DND-41 (cell line): ENCODE data around the gene WNK1.

Experiments used
- ATAC-seq: fragments of 200-7000 bp; cut with Tn5 transposase; 3 replicates; pipeline ENCODE4 v1.9.1; 2021; ENCODE audit warnings: low read depth; ENCODE audit not compliant: insufficient read depth
- DNase-seq: peaks from one replicate; pipeline ENCODE4 v3.0.0-alpha.2; 2020
- H2AFZ ChIP-seq: 2 replicates; pipeline ENCODE4 v1.6.0; 2012; ENCODE audit warnings: low read depth, low read length
- H3K27ac ChIP-seq: 2 replicates; pipeline ENCODE4 v1.5.1; 2012; ENCODE audit warnings: low read length, inconsistent platforms
- H3K27me3 ChIP-seq: fragments of 200-600 bp; sonication (generic); 2 replicates; pipeline ENCODE4 v1.6.0; 2012; ENCODE audit warnings: low read length, mild to moderate bottlenecking, inconsistent platforms; ENCODE audit not compliant: insufficient read depth, poor library complexity
- H3K36me3 ChIP-seq: 2 replicates; pipeline ENCODE4 v1.5.1; 2012; ENCODE audit warnings: low read length, inconsistent platforms; ENCODE audit not compliant: insufficient read depth
- H3K4me1 ChIP-seq: 2 replicates; pipeline ENCODE4 v1.5.1; 2012; ENCODE audit warnings: mild to moderate bottlenecking, low read length; ENCODE audit not compliant: insufficient read depth
- H3K4me2 ChIP-seq: 2 replicates; pipeline ENCODE4 v1.6.0; 2012; ENCODE audit warnings: mild to moderate bottlenecking, moderate library complexity, low read length, inconsistent platforms; ENCODE audit not compliant: insufficient read depth
- H3K4me3 ChIP-seq, 2 experiments: fragments of 200-600 bp in 1 of 2; shearing (Covaris generic) in 1 of 2; 2 replicates each; pipeline ENCODE4 v1.5.1; 2012 to 2016; ENCODE audit warnings: inconsistent platforms in 2 of 2, low read length in 2 of 2, mild to moderate bottlenecking in 2 of 2, low read depth in 1 of 2, moderate library complexity in 1 of 2
- H3K79me2 ChIP-seq: 2 replicates; pipeline ENCODE4 v1.6.0; 2012; ENCODE audit warnings: low read length, inconsistent platforms; ENCODE audit not compliant: insufficient read depth
- H3K9ac ChIP-seq: 2 replicates; pipeline ENCODE4 v1.6.0; 2012; ENCODE audit warnings: low read depth, mild to moderate bottlenecking, inconsistent platforms, low read length, moderate library complexity
- H3K9me3 ChIP-seq: 2 replicates; pipeline ENCODE4 v1.5.1; 2012; ENCODE audit warnings: low read length, moderate library complexity, mild to moderate bottlenecking, inconsistent platforms; ENCODE audit not compliant: insufficient read depth, severe bottlenecking
- H4K20me1 ChIP-seq: 2 replicates; pipeline ENCODE4 v1.6.0; 2012; ENCODE audit warnings: low read length; ENCODE audit not compliant: insufficient read depth
- EZH2 ChIP-seq: IDR thresholded peaks from 3 replicates; pipeline ENCODE4 v1.6.1; 2012; ENCODE audit warnings: borderline replicate concordance, low read depth, mild to moderate bottlenecking, moderate library complexity, low read length, inconsistent platforms; ENCODE audit not compliant: severe bottlenecking
- TF ChIP-seq, protein P1 (sequence below): IDR thresholded peaks from 2 replicates; pipeline ENCODE4 v1.5.1; 2012; ENCODE audit warnings: borderline replicate concordance, low read length, moderate library complexity, mild to moderate bottlenecking; ENCODE audit not compliant: poor library complexity, severe bottlenecking; ENCODE audit errors: extremely low read depth

Gene WNK1

DNA sequence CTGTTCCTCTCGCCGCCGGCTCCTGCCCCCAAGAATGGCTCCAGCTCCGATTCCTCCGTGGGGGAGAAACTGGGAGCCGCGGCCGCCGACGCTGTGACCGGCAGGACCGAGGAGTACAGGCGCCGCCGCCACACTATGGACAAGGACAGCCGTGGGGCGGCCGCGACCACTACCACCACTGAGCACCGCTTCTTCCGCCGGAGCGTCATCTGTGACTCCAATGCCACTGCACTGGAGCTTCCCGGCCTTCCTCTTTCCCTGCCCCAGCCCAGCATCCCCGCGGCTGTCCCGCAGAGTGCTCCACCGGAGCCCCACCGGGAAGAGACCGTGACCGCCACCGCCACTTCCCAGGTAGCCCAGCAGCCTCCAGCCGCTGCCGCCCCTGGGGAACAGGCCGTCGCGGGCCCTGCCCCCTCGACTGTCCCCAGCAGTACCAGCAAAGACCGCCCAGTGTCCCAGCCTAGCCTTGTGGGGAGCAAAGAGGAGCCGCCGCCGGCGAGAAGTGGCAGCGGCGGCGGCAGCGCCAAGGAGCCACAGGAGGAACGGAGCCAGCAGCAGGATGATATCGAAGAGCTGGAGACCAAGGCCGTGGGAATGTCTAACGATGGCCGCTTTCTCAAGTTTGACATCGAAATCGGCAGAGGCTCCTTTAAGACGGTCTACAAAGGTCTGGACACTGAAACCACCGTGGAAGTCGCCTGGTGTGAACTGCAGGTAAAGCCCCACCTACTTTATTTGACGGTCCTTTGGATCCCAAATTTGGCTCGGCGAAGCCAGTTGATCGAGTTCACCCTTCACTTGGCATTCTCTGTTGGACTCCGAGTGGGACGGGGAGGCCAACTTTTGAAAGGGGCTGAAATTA is 1.5 kb downstream of the WNK1 start:
- ATAC-seq (no peak), DNase-seq (peak; percentile 42)
- Histone ChIP-seq H3K27ac (peak overlapping the region; percentile 91), H3K4me2 (peak overlapping the region; percentile 89), H3K9ac (peak overlapping the region; percentile 84), H3K4me3 (peak overlapping the region; percentile 75 to 81), H3K9me3 (no peaks in the 10 kb centered on the region), H3K4me1 (peaks cover 59% of the 10 kb centered on the region), H4K20me1 (peaks cover 54% of the 10 kb centered on the region), H2AFZ (no peak overlapping the region), H3K79me2 (peaks cover 75% of the 10 kb centered on the region), H3K36me3 (peaks cover 25% of the 10 kb centered on the region), H3K27me3 (no peaks in the 10 kb centered on the region)
- TF ChIP-seq, protein P1, sequence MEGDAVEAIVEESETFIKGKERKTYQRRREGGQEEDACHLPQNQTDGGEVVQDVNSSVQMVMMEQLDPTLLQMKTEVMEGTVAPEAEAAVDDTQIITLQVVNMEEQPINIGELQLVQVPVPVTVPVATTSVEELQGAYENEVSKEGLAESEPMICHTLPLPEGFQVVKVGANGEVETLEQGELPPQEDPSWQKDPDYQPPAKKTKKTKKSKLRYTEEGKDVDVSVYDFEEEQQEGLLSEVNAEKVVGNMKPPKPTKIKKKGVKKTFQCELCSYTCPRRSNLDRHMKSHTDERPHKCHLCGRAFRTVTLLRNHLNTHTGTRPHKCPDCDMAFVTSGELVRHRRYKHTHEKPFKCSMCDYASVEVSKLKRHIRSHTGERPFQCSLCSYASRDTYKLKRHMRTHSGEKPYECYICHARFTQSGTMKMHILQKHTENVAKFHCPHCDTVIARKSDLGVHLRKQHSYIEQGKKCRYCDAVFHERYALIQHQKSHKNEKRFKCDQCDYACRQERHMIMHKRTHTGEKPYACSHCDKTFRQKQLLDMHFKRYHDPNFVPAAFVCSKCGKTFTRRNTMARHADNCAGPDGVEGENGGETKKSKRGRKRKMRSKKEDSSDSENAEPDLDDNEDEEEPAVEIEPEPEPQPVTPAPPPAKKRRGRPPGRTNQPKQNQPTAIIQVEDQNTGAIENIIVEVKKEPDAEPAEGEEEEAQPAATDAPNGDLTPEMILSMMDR: peak; percentile 15
- TF ChIP-seq EZH2: no peak

GRCh38 chr12:754473-754820 is 2.1 kb downstream of the WNK1 start:
- ATAC-seq (no peak), DNase-seq (no peak)
- Histone ChIP-seq H3K27me3 (no peaks in the 10 kb centered on the region), H3K36me3 (peaks cover 28% of the 10 kb centered on the region), H3K27ac (peak overlapping the region; percentile 91), H3K9me3 (no peaks in the 10 kb centered on the region), H3K4me3 (peak overlapping the region; percentile 75 to 81; a peak in 3 of 4 replicates), H3K4me1 (peaks cover 59% of the 10 kb centered on the region), H4K20me1 (peaks cover 57% of the 10 kb centered on the region), H3K9ac (peak overlapping the region; percentile 84), H2AFZ (no peak overlapping the region), H3K79me2 (peaks cover 81% of the 10 kb centered on the region), H3K4me2 (peak overlapping the region; percentile 89)
- no peak for TF ChIP-seq EZH2

DNA sequence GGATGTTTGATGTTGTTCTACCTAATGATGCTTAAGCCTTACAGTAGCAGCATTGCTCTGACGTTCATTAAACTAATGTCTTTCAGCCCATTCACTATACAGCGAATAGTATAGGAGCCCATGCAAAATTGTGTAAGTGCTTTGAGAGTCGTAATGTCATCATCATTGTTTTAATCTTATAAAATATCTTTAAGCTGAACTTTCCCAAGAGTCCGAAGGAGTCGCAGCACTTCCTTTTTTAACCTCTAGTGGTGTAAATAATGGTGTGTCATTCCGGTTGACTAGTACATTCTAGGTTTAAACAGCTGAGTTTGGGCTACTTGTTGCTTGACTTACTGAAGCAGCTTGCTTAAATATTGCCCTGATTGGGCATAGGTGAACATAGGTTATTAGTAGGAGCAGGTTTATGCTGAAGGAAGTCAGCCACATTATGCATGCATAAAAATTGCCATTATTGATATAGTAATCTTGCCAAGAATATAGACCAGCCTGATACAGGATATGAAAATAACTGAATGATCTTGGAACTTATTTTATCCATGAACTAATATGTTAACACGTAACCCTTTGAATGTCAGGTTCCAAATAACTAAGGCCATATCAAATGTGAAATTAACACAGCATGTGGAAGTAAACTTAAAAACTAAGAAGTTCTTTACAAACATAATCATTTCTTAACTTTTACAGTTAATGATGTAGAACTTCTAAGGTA is 2.6 kb downstream of the WNK1 start:
- TF ChIP-seq, protein P1: peak; percentile 70
- no peak for TF ChIP-seq EZH2
- Histone ChIP-seq H3K9ac (peak overlapping the region; percentile 84), H3K27ac (peak overlapping the region; percentile 49), H3K4me3 (peak overlapping the region; percentile 75 to 81), H3K79me2 (peaks cover 86% of the 10 kb centered on the region), H3K36me3 (peaks cover 29% of the 10 kb centered on the region), H4K20me1 (peaks cover 62% of the 10 kb centered on the region), H2AFZ (no peak overlapping the region), H3K4me1 (peaks cover 59% of the 10 kb centered on the region), H3K9me3 (no peaks in the 10 kb centered on the region), H3K4me2 (peak overlapping the region; percentile 89), H3K27me3 (no peaks in the 10 kb centered on the region)
- ATAC-seq (no peak), DNase-seq (no peak)

GRCh38 chr12:759628-760027 is 7.2 kb downstream of the WNK1 start:
- Histone ChIP-seq H3K79me2 (peaks cover 100% of the 10 kb centered on the region), H3K27me3 (no peaks in the 10 kb centered on the region), H2AFZ (no peak overlapping the region), H3K9me3 (no peaks in the 10 kb centered on the region), H3K27ac (no peak overlapping the region), H3K4me3 (peak overlapping the region in 1 of 2 experiments; percentile 17; a peak in 1 of 4 replicates), H3K36me3 (peaks cover 43% of the 10 kb centered on the region), H4K20me1 (peaks cover 78% of the 10 kb centered on the region), H3K9ac (no peak overlapping the region; the same call in 1 of the 2 replicates), H3K4me1 (peaks cover 49% of the 10 kb centered on the region), H3K4me2 (peak overlapping the region; percentile 89)
- ATAC-seq (no peak), DNase-seq (no peak)
- TF ChIP-seq, protein P1: no peak
- no peak for TF ChIP-seq EZH2
